Gastrocnemius medialis (tissue), 4 donors: ENCODE data around the gene MAP3K20. TPM values are rescaled to one million over a fixed set of nuclear protein-coding genes. Genes with fewer than 3 reads are reported as not detected.
A peak's percentile ranks its signal among the peaks of the same experiment; 100 is the strongest.

Experiments
- ATAC-seq, 2 donors: fragments of 150-250 bp; one replicate each; pipeline ENCODE4 v1.9.1; 2016
- DNase-seq, 2 donors: peaks; one replicate each; pipeline ENCODE4 v3.0.0-alpha.2; 2019
- H3K27ac ChIP-seq, 4 donors: fragments of 200-600 bp; sonication (generic); 1 replicate in 1 of 4; 2 replicates in 3 of 4; pipeline ENCODE4 v1.5.1; 2016 to 2018; ENCODE audit warnings: mild to moderate bottlenecking in 2 of 4, moderate library complexity in 1 of 4
- H3K27me3 ChIP-seq, 3 donors: fragments of 200-600 bp; sonication (generic) in 2 of 3; 1 replicate in 1 of 3; 2 replicates in 2 of 3; pipeline versions ENCODE4 v1.5.1 to v1.6.0; 2016 to 2019; ENCODE audit warnings: mild to moderate bottlenecking in 1 of 3, moderate library complexity in 1 of 3
- H3K36me3 ChIP-seq, 2 donors: fragments of 200-600 bp; sonication (generic) in 1 of 2; one replicate each; pipeline ENCODE4 v1.5.1; 2017 to 2018
- H3K4me1 ChIP-seq, 2 donors: fragments of 200-600 bp; sonication (generic) in 1 of 2; one replicate each; pipeline ENCODE4 v1.5.1; 2016 to 2017; ENCODE audit warnings: mild to moderate bottlenecking in 2 of 2
- H3K4me3 ChIP-seq, 4 donors: fragments of 200-600 bp; sonication (generic) in 3 of 4; 1 replicate in 1 of 4; 2 replicates in 3 of 4; pipeline ENCODE4 v1.5.1; 2016 to 2019; ENCODE audit warnings: mild to moderate bottlenecking in 2 of 4
- H3K9me3 ChIP-seq, 3 donors: fragments of 200-600 bp; sonication (generic) in 2 of 3; 1 replicate in 1 of 3; 2 replicates in 2 of 3; pipeline ENCODE4 v1.5.1; 2016 to 2019
- CTCF ChIP-seq, 5 experiments: fragments of 450-650 bp in 3 of 5; fragments of 200-600 bp in 2 of 5; sonication (generic) in 2 of 5; IDR thresholded peaks in 4 of 5; conservative IDR thresholded peaks in 1 of 5; 1 replicate in 4 of 5; 2 replicates in 1 of 5; pipeline ENCODE4 v1.5.1; 2016 to 2019; ENCODE audit warnings: antibody characterized with exemption in 5 of 5, mild to moderate bottlenecking in 3 of 5, moderate library complexity in 3 of 5
- POLR2A ChIP-seq, 2 donors: fragments of 450-650 bp; IDR thresholded peaks; one replicate each; pipeline ENCODE4 v1.6.1; 2017; ENCODE audit warnings: antibody characterized with exemption in 2 of 2, mild to moderate bottlenecking in 2 of 2, moderate library complexity in 2 of 2
- in situ Hi-C, 4 donors: fragments of 200-750 bp; cut with MboI; loops; one replicate each; pipeline versions ENCODE4 v1.15.0 to v1.8.0; 2017; ENCODE audit warnings: low sequenced_read_pairs in 4 of 4
- intact Hi-C: fragments of 100-400 bp; cut with DNase I; formaldehyde crosslinking; loops from one replicate; pipeline ENCODE4 v1.15.1; 2023; ENCODE audit warnings: low total_unique reads
- total RNA-seq, 4 donors: library from RNA; depleted of rRNA; stranded (reverse); fragments of >200 nt; gene quantifications; one replicate each; pipeline versions ENCODE4 v1.1.0 to v1.2.3, GENCODE V29; 2016

Gene MAP3K20
- total RNA-seq, 4 donors from 2014 or later: 225 to 517 (median 280) TPM

GRCh38 chr2:173191601-173192000 lies 116.0 kb downstream of the MAP3K20 start:
- ATAC-seq (peak; percentile 41 to 72), DNase-seq (no peak)
- in situ Hi-C loops (no loop called here), intact Hi-C loops (no loop called here)
- Histone ChIP-seq H3K36me3 (peaks cover 0 to 27% of the 10 kb centered on the region in 2 donors), H3K4me1 (peaks cover 66 to 82% of the 10 kb centered on the region in 2 donors), H3K27ac (peak overlapping the region; percentile 73 to 90 (median 82)), H3K9me3 (no peaks in the 10 kb centered on the region), H3K4me3 (no peak overlapping the region), H3K27me3 (no peaks in the 10 kb centered on the region)
- TF ChIP-seq POLR2A (IDR thresholded peaks at IDR 0.05) (no peak), CTCF (IDR thresholded peaks at IDR 0.05 in 4 of 5, conservative IDR thresholded peaks at IDR 0.05 in 1 of 5) (no peak)

- DNase-seq: no peak
- in situ Hi-C loops (no loop called here), intact Hi-C loops (no loop called here)
- Histone ChIP-seq H3K4me1 (peaks cover 61 to 78% of the 10 kb centered on the region in 2 donors), H3K27me3 (no peaks in the 10 kb centered on the region), H3K9me3 (no peaks in the 10 kb centered on the region), H3K27ac (peak overlapping the region; percentile 73 to 90 (median 82)), H3K4me3 (no peak overlapping the region), H3K36me3 (peaks cover 0 to 27% of the 10 kb centered on the region in 2 donors)
- TF ChIP-seq CTCF (IDR thresholded peaks at IDR 0.05 in 4 of 5, conservative IDR thresholded peaks at IDR 0.05 in 1 of 5): no peak
- no peak for TF ChIP-seq POLR2A (IDR thresholded peaks at IDR 0.05)
- ATAC-seq: no peak
Measured at GRCh38 chr2:173192071-173192470, 116.4 kb downstream of the MAP3K20 start.

GRCh38 chr2:173193925-173194324 lies 118.3 kb downstream of the MAP3K20 start:
- intact Hi-C loops: no loop called here
- peak overlapping the region; percentile 74 to 90 (median 82) for H3K27ac ChIP-seq
- DNase-seq (no peak), ATAC-seq (no peak)
- in situ Hi-C loops: no loop called here
- TF ChIP-seq CTCF (IDR thresholded peaks at IDR 0.05 in 4 of 5, conservative IDR thresholded peaks at IDR 0.05 in 1 of 5) (no peak), POLR2A (IDR thresholded peaks at IDR 0.05) (no peak)
- H3K4me1 ChIP-seq: peaks cover 44 to 59% of the 10 kb centered on the region in 2 donors
- H3K9me3 ChIP-seq: no peaks in the 10 kb centered on the region
- H3K36me3 ChIP-seq: peaks cover 0 to 30% of the 10 kb centered on the region in 2 donors
- no peaks in the 10 kb centered on the region for H3K27me3 ChIP-seq
- H3K4me3 ChIP-seq: no peak overlapping the region

- intact Hi-C loops: no loop called here
- H3K36me3 ChIP-seq: peaks cover 0 to 39% of the 10 kb centered on the region in 2 donors
- peaks cover 44 to 57% of the 10 kb centered on the region in 2 donors for H3K4me1 ChIP-seq
- TF ChIP-seq POLR2A (IDR thresholded peaks at IDR 0.05) (no peak), CTCF (IDR thresholded peaks at IDR 0.05 in 4 of 5, conservative IDR thresholded peaks at IDR 0.05 in 1 of 5) (no peak)
- DNase-seq (no peak), ATAC-seq (no peak)
- H3K4me3 ChIP-seq: no peak overlapping the region
- no peaks in the 10 kb centered on the region for H3K9me3 ChIP-seq
- in situ Hi-C loops: no loop called here
- H3K27me3 ChIP-seq: no peaks in the 10 kb centered on the region
- peak overlapping the region; percentile 74 to 90 (median 82) for H3K27ac ChIP-seq
Measured at GRCh38 chr2:173195100-173195499, 119.5 kb downstream of the MAP3K20 start.

GRCh38 chr2:173196080-173196479 lies 120.4 kb downstream of the MAP3K20 start:
- ATAC-seq: no peak
- Histone ChIP-seq H3K27ac (peak overlapping the region; percentile 74 to 90 (median 82)), H3K4me1 (peaks cover 47 to 50% of the 10 kb centered on the region in 2 donors), H3K4me3 (no peak overlapping the region), H3K36me3 (peaks cover 0 to 45% of the 10 kb centered on the region in 2 donors), H3K27me3 (no peaks in the 10 kb centered on the region), H3K9me3 (no peaks in the 10 kb centered on the region)
- no peak for DNase-seq
- TF ChIP-seq POLR2A (IDR thresholded peaks at IDR 0.05): no peak
- TF ChIP-seq CTCF (IDR thresholded peaks at IDR 0.05 in 4 of 5, conservative IDR thresholded peaks at IDR 0.05 in 1 of 5): no peak
- intact Hi-C loops: no loop called here
- in situ Hi-C loops: no loop called here
